ENCODE data around the gene C3orf33. TPM values are rescaled to one million over a fixed set of nuclear protein-coding genes. Genes with fewer than 3 reads are reported as not detected.
"Not testable (repeated sequence)": the region's sequence is repeated elsewhere in the genome, so short reads cannot be mapped to it uniquely, and the experiment has no call there.

C3orf33 gene
- total RNA-seq, result 0.73 and 0.75 TPM in 2 replicates

GRCh38 chr3:155805802-155806618, at the start of gene C3orf33:
Gene C3orf33 (minus strand): TSS chr3:155806278. CDS start chr3:155806252, 26 bp downstream.
- intact Hi-C loops (cut with micrococcal nuclease), result loop anchor here (1.0 to 10.0 kb wide), 3 partner anchors 48 to 129 kb away; partner anchors contain the start of genes GMPS and SLC33A1

- intact Hi-C loops (cut with micrococcal nuclease), result loop anchor here (1.0 to 2.0 kb wide), 8 partner anchors 8 to 1530 kb away; partner anchors contain the start of genes C3orf33, DHX36, GMPS and TIPARP
Measured at GRCh38 chr3:155854141-155854940, 48.3 kb upstream of the C3orf33 start, which contains the start of gene SLC33A1. Gene SLC33A1 (minus strand): TSS chr3:155854427. CDS start chr3:155853997, 430 bp downstream.

- intact Hi-C loops (cut with micrococcal nuclease), result loop anchor here (1.0 to 2.0 kb wide), 8 partner anchors 9 to 1529 kb away; partner anchors contain the start of genes C3orf33, DHX36, GMPS and TIPARP
Measured at GRCh38 chr3:155853214-155854140, 47.4 kb upstream of the C3orf33 start.

- intact Hi-C loops (cut with micrococcal nuclease), result no loop called here
Measured at GRCh38 chr3:155852341-155852740, 46.3 kb upstream of the C3orf33 start.

- intact Hi-C loops (cut with micrococcal nuclease), result not testable (repeated sequence)
Measured at GRCh38 chr3:155849404-155849803, 43.3 kb upstream of the C3orf33 start.

- intact Hi-C loops (cut with micrococcal nuclease), result no loop called here
Measured at GRCh38 chr3:155847993-155848392, 41.9 kb upstream of the C3orf33 start.

GRCh38 chr3:155846119-155846518, 40.0 kb upstream of the C3orf33 start:
- intact Hi-C loops (cut with micrococcal nuclease), result no loop called here

GRCh38 chr3:155843569-155843968, 37.5 kb upstream of the C3orf33 start:
- intact Hi-C loops (cut with micrococcal nuclease), result no loop called here

- intact Hi-C loops (cut with micrococcal nuclease), result no loop called here
Measured at GRCh38 chr3:155835341-155836071, 29.4 kb upstream of the C3orf33 start.

GRCh38 chr3:155828490-155829098, 22.5 kb upstream of the C3orf33 start:
- intact Hi-C loops (cut with micrococcal nuclease), result not testable (repeated sequence)

- intact Hi-C loops (cut with micrococcal nuclease), result no loop called here
Measured at GRCh38 chr3:155815030-155815545, 9.0 kb upstream of the C3orf33 start.

- intact Hi-C loops (cut with micrococcal nuclease), result not testable (repeated sequence)
Measured at GRCh38 chr3:155813224-155813623, 7.1 kb upstream of the C3orf33 start.

GRCh38 chr3:155809181-155809580, 3.1 kb upstream of the C3orf33 start:
- intact Hi-C loops (cut with micrococcal nuclease), result loop anchor here (10.0 kb wide), 1 partner anchor 126 kb away; no protein-coding TSS in a partner anchor

GRCh38 chr3:155807823-155808222, 1.7 kb upstream of the C3orf33 start:
- intact Hi-C loops (cut with micrococcal nuclease), result loop anchor here (10.0 kb wide), 1 partner anchor 127 kb away; no protein-coding TSS in a partner anchor

- intact Hi-C loops (cut with micrococcal nuclease), result loop anchor here (10.0 kb wide), 1 partner anchor 129 kb away; no protein-coding TSS in a partner anchor
Measured at GRCh38 chr3:155805204-155805801, 775 bp downstream of the C3orf33 start.

GRCh38 chr3:155804323-155804722, 1.8 kb downstream of the C3orf33 start:
- intact Hi-C loops (cut with micrococcal nuclease), result loop anchor here (10.0 kb wide), 1 partner anchor 130 kb away; no protein-coding TSS in a partner anchor

GRCh38 chr3:155792532-155792931, 13.5 kb downstream of the C3orf33 start:
- intact Hi-C loops (cut with micrococcal nuclease), result no loop called here

GRCh38 chr3:155791190-155791589, 14.9 kb downstream of the C3orf33 start:
- intact Hi-C loops (cut with micrococcal nuclease), result no loop called here
